Measurements from ENCODE around the gene TMEM127.
"Not testable (repeated sequence)": the region's sequence is repeated elsewhere in the genome, so short reads cannot be mapped to it uniquely, and the experiment has no call there.

Gene TMEM127

GRCh38 chr2:96239745-96240264 lies 26.0 kb downstream of the TMEM127 start:
- DNase-seq, result no peak

DNA sequence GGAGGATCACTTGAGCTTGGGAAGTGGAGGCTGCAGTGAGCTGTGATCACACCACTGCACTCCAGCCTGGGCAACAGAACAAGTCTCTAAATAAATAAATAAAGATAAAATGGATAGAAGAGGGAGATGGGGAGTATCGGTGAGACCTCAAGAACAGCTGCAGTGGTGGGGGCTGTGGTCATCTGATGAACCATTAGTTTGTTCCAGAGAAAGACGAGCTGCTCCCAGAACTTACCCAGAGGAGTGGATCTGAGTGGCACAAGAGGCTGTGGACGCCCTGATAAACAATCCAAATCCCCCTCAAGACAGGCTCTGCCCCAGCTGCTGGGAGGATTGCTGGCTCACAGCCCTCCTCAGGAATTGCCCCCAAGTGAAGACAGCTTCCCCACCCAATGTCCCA lies 26.7 kb downstream of the TMEM127 start:
- no peak for DNase-seq

DNA sequence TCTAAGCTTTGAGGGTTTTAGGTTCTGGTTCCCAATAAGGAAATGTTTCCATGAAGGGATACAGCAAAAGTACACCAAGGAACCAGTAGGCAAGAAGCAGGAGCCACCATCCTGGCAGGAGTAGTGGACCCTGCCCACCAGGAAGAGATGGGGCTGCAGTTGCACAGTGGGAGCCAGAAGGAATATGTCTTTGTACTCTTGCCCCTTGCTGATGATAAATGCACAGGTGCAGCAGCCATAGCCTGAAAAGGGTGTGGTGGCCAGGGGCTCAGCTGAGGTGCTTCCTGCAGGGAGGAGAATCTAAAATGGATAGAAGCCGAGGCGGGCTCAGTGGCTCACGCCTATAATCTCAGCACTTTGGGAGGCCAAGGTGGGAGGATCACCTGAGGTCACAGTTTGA lies 27.5 kb downstream of the TMEM127 start:
- DNase-seq, result no peak

DNA sequence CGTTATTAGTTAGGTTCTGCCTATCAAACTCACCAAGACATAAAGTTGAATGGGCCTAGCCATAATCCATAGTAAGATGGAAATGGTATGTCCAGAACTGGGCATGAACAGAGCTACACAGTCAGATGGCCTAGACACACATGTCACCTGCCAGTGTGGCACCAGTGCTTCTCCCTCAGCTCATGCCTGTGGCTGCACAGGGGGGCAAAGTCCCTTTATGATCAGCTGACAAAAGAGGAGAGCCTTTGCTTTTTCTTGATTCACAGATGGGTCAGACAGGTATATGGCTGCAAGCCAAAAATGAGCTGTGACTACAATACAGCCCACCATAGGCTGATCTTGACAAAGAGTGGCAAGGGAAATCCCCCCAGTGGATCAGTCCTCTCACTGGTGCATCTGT lies 28.9 kb downstream of the TMEM127 start:
- DNase-seq, result no peak

DNA sequence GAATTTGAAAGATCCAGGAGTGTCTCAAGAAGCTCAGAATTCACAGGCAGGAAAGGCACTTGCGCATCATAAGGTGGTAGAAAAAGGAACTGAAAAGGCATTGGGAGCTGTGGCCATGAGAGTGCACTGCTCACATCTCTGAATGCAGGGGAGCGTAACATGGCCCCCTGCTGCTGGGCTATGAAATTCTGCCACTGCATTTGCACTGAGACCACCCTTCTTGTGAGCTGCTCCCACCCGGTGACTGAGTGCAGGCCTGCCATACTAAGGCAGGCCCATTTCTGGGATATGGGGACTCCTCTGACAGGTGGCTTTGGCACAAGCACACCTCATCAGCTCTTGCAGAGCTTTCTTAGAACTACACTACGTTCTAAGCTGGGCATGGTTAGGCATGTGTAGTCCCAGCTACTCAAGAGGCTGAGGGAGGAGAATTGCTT lies 31.9 kb downstream of the TMEM127 start:
- DNase-seq, result no peak

DNA sequence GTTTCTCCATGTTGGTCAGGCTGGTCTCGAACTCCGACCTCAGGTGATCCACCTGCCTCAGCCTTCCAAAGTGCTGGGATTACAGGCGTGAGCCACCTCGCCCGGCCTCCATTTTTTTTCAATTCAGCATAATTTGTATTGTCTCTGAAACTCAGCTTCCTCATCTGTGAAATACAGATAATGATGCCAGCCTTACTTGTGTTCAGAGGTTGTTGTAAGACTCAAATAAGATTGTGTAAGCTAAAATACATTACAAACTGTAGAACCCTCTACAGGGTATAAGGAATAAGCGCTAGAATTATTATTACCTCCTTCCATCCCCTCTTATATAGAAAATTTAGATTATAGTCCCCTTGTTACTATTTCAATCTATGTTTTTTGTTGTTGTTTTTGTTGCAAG lies 32.4 kb downstream of the TMEM127 start:
- no peak for DNase-seq

DNA sequence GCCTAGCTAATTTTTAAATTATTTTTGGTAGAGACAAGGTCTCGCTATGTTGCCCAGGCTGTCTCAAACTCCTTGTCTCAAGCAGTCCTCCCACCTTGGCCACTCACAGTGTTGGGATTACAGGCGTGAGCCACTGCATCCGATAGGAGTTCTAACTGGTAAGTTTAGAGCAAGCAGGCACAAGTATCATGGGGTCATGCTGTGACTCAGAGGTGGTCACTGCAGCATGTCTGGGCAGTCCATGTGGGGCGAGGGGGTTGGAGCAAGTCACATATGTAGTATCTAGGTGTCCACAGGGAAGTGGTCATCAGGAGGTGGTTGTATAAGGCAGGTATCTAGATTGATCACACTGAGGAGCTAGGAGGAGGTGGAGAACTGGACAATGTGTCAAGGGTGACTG lies 34.5 kb downstream of the TMEM127 start:
- DNase-seq, result no peak

DNA sequence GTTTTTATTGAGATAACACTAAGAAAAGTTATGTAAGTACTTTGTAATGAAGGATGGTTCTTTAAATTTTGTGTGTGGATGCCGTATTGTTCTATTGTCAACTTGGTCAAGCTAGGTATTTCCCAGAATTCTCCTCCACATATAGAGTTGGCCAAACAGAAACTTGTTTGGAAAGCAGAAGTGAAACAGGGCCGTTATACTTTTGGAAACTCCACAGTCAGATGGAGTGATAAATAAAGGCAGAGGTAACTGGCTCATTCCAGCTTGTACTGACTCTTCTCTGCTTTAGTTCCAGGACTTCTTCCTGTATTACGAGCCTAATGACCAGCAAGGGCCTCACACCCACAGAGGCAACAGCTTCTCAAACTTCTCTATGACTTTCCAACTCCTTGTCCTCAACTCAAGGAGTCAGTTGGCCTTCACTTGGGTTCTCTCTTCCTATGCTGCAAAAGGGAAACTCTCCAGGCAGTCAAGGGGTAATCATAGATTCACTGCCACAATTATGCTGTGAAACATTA lies 40.7 kb downstream of the TMEM127 start:
- DNase-seq, result no peak

DNA sequence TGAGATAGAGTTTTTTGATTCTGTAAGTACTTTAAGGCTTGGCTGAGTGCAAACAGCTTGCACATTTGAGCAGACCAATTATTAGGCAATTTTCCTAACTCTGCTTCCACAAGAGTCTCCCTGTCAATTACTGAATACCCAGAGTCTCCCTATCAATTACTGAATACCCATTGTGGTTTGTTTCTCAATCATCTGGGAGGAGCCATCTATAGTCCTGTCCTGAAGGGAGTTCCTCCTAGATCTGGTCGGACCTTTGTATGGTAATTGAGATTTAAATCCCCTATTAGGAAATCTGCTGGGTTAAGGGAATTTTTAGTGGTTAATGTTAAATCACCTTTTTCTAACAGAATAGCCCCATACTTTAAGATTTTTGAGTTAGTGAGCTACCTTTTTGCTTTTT lies 44.7 kb downstream of the TMEM127 start:
- not testable (repeated sequence) for DNase-seq

DNA sequence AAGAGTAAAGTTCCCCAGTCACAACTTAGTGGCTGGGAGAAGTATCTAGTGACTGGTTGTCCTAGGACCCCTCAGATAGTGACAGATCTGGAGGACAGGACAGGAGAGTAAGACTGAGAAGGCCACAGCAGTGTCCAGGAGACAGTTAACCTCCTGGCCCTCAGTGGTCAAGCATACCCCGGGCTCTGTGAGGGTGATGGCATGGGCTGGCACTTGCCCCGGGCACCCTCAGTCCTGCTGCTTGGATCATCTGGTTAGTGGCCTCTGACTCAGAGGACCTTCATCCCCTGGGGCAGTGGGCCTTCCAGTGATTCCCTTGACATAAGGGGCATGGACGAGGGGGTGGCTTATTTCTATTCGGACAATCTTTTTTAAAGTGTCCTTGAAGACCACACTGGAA lies 45.8 kb downstream of the TMEM127 start:
- DNase-seq, result not testable (repeated sequence)

GRCh38 chr2:96218508-96219131 lies 47.2 kb downstream of the TMEM127 start:
- DNase-seq, result no peak

GRCh38 chr2:96214554-96214953 lies 51.2 kb downstream of the TMEM127 start:
- DNase-seq, result no peak

GRCh38 chr2:96213379-96213778 lies 52.4 kb downstream of the TMEM127 start:
- DNase-seq, result peak; percentile 23

DNA sequence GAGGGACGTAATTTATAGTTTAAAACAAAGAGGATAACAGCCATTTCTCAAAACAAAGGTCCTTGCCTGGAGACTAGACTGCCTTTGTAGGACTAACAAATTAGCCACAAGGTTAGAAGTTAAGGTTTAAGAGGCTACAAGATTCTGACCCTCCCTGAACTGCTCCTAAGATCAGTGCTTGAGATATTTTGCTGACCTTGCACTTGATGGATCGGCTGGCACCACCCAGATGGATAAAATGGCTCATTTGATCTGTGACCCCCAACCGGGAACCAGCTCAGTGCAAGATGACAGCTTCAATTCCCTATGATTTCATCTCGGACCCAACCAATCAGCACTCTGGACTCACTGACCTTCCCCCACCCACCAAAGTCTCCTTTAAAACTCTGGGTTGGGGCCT lies 53.5 kb downstream of the TMEM127 start:
- DNase-seq, result no peak

DNA sequence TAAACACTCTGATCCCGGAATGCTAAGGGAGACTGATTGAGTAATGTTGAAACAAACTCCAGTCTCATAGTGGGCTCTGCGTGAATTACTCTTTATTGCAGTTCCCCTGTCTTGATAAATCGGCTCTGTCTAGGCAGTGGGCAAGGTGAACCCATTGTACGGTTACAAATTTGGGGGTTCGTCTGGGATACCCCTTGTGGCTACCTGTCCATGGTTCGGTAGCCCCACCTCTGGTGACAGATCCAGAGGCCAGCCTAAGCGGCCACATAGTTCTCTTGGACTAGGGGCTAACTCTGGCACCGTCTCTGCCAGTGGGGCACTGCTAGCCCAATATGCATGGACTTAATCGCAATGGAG lies 56.1 kb downstream of the TMEM127 start:
- no peak for DNase-seq

GRCh38 chr2:96209011-96209728 lies 56.6 kb downstream of the TMEM127 start:
- no peak for DNase-seq

GRCh38 chr2:96208143-96209010 lies 57.4 kb downstream of the TMEM127 start, which contains the start of gene STARD7:
TSS of gene STARD7 (minus strand) at chr2:96208827. CDS start at chr2:96208434, 393 bp downstream.
- DNase-seq, result peak; percentile 99

DNA sequence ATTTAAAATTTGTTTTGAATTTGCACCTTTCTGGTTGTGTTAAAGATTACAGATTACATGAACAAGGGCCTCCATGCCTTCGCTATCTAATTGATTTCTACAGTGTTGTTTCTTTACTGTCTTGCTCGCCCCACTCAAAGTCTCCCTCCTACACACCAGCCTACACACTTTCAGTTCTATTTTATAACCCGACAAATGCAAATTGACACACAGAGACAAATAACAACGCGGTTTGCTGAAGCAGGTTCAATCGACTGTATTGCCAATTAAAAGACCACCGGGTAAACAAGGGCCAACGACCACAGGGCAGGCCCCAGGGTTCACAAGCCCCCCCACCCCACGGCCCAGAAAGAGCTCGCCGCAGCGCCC lies 58.0 kb downstream of the TMEM127 start:
- DNase-seq, result no peak

- no peak for DNase-seq
These were observed 58.6 kb downstream of the TMEM127 start for GRCh38 chr2:96207073-96207773.

- no peak for DNase-seq
These were observed 59.9 kb downstream of the TMEM127 start for GRCh38 chr2:96205888-96206287.

DNA sequence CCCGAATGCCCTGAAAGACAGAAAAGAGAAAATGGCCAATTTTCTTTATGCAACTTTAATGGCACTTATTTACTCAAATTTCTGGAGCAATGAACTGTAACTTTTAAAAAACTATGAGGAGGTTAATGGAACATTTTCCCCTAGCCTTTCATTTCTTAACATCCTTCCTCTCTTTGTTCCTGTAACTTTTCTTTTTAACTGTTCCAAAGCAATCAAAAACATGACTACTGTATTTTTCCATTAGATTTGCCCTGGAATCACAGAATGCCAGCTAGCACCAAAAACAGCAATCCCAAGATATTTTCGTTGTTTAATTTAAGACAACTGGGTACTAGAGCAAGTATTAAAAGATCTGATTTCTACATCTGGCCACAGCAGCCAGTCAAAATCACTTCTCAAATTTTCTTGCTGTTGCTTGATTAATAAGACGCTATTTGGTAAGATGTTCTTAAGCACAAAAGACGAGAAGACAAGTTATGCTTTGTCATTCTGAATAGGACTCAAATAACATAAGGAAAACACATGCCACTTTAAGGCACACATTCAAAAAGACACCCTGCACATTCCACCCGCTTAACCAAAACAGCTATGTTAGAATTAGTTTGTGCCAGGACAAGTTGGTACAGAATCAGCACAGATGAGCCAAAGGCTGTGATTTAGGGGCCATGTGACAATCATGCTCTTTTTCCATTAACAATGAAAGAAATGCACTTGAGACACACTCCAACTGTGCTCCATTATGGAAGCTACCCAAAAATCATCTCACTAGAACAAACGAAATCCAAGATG lies 60.8 kb downstream of the TMEM127 start:
- no peak for DNase-seq
